HEK293 (cell line): ENCODE results near the gene SULF2.

ENCODE experiments used
- CTCF ChIA-PET: fragments of 350-600 bp; formaldehyde crosslinking; extraction: SDS; loops from one replicate; lab custom pipeline; 2021; ENCODE audit warnings: antibody characterized with exemption; lab: Yijun Ruan, JAX
- POLR2A ChIA-PET: fragments of 300-600 bp; formaldehyde crosslinking; extraction: SDS; loops from one replicate; lab custom pipeline; 2020; ENCODE audit warnings: antibody characterized with exemption, inconsistent platforms; lab: Yijun Ruan, JAX
- H3K27ac ChIP-seq: fragments of 200-500 bp; sonication (Bioruptor generic); 2 replicates; pipeline ENCODE4 v1.5.1; 2014; ENCODE audit warnings: low read depth, low read length, control low read depth, inconsistent platforms; ENCODE audit errors: extremely low read depth
- H3K36me3 ChIP-seq, 2 experiments: fragments of 200-500 bp in 1 of 2; sonication (Bioruptor generic) in 1 of 2; 1 replicate in 1 of 2; 2 replicates in 1 of 2; pipeline ENCODE4 v1.5.1; 2014 to 2017; ENCODE audit warnings: inconsistent platforms in 2 of 2, low read length in 2 of 2; ENCODE audit not compliant: control insufficient read depth in 2 of 2, insufficient read depth in 1 of 2
- H3K4me1 ChIP-seq: fragments of 200-500 bp; sonication (Bioruptor generic); 2 replicates; pipeline ENCODE4 v1.5.1; 2014; ENCODE audit warnings: mild to moderate bottlenecking, low read length, inconsistent platforms; ENCODE audit not compliant: control insufficient read depth, insufficient read depth
- H3K4me3 ChIP-seq: 2 replicates; pipeline ENCODE4 v1.5.1; 2011; ENCODE audit warnings: low read depth, mild to moderate bottlenecking, control low read depth, low read length, moderate library complexity
- H3K9me3 ChIP-seq: fragments of 200-500 bp; sonication (Bioruptor generic); 2 replicates; pipeline ENCODE4 v1.5.1; 2014; ENCODE audit warnings: low read depth, low read length, inconsistent platforms; ENCODE audit not compliant: control insufficient read depth, insufficient read depth
- KLF8 ChIP-seq: fragments of 450-650 bp; formaldehyde crosslinking; IDR thresholded peaks from 2 replicates; pipeline ENCODE4 v1.5.1; 2016; ENCODE audit warnings: missing biosample characterization, missing genetic modification characterization
- PRDM2 ChIP-seq: fragments of 450-650 bp; formaldehyde crosslinking; IDR thresholded peaks from 2 replicates; pipeline ENCODE4 v1.5.1; 2016; ENCODE audit warnings: missing biosample characterization, missing genetic modification characterization, borderline replicate concordance
- SP7 ChIP-seq: fragments of 450-650 bp; formaldehyde crosslinking; IDR thresholded peaks from 2 replicates; pipeline ENCODE4 v1.5.1; 2016; ENCODE audit warnings: missing biosample characterization, missing genetic modification characterization
- WT1 ChIP-seq: fragments of 450-650 bp; formaldehyde crosslinking; IDR thresholded peaks from 2 replicates; pipeline ENCODE4 v1.5.1; 2016; ENCODE audit warnings: missing biosample characterization, missing genetic modification characterization
- ZBTB17 ChIP-seq: fragments of 450-650 bp; formaldehyde crosslinking; IDR thresholded peaks from 2 replicates; pipeline ENCODE4 v1.5.1; 2016; ENCODE audit warnings: missing biosample characterization, missing genetic modification characterization
- ZBTB21 ChIP-seq: fragments of 450-650 bp; formaldehyde crosslinking; IDR thresholded peaks from 2 replicates; pipeline ENCODE4 v1.5.1; 2017; ENCODE audit warnings: missing biosample characterization, missing genetic modification characterization
- ZBTB48 ChIP-seq: fragments of 450-650 bp; formaldehyde crosslinking; IDR thresholded peaks from 2 replicates; pipeline ENCODE4 v1.5.1; 2016; ENCODE audit warnings: missing biosample characterization, missing genetic modification characterization
- ZIC2 ChIP-seq: fragments of 450-650 bp; formaldehyde crosslinking; IDR thresholded peaks from 2 replicates; pipeline ENCODE4 v1.5.1; 2016; ENCODE audit warnings: missing biosample characterization, missing genetic modification characterization
- ZNF18 ChIP-seq: fragments of 450-650 bp; formaldehyde crosslinking; IDR thresholded peaks from 2 replicates; pipeline ENCODE4 v1.5.1; 2016; ENCODE audit warnings: missing biosample characterization, missing genetic modification characterization
- ZNF335 ChIP-seq: fragments of 450-650 bp; formaldehyde crosslinking; conservative IDR thresholded peaks from 2 replicates; pipeline ENCODE4 v1.5.1; 2016; ENCODE audit warnings: missing biosample characterization, missing genetic modification characterization
- ZNF48 ChIP-seq: fragments of 450-650 bp; formaldehyde crosslinking; IDR thresholded peaks from 2 replicates; pipeline ENCODE4 v1.5.1; 2016; ENCODE audit warnings: missing biosample characterization, missing genetic modification characterization
- ZNF558 ChIP-seq: fragments of 450-650 bp; formaldehyde crosslinking; IDR thresholded peaks from 2 replicates; pipeline ENCODE4 v1.5.1; 2016; ENCODE audit warnings: missing biosample characterization, missing genetic modification characterization
- ZNF610 ChIP-seq: fragments of 450-650 bp; formaldehyde crosslinking; IDR thresholded peaks from 2 replicates; pipeline ENCODE4 v1.5.1; 2016; ENCODE audit warnings: missing biosample characterization, missing genetic modification characterization, borderline replicate concordance
- ZNF747 ChIP-seq: fragments of 450-650 bp; formaldehyde crosslinking; IDR thresholded peaks from 2 replicates; pipeline ENCODE4 v1.5.1; 2016; ENCODE audit warnings: missing biosample characterization, missing genetic modification characterization
- ZNF830 ChIP-seq: fragments of 450-650 bp; IDR thresholded peaks from 2 replicates; pipeline ENCODE4 v1.5.0; 2018; ENCODE audit warnings: missing biosample characterization, missing genetic modification characterization, low read depth, mild to moderate bottlenecking, moderate library complexity
- ZXDB ChIP-seq: fragments of 450-650 bp; formaldehyde crosslinking; IDR thresholded peaks from 2 replicates; pipeline ENCODE4 v1.5.1; 2016; ENCODE audit warnings: missing biosample characterization, missing genetic modification characterization
- TF ChIP-seq, protein P1 (sequence below): fragments of 450-650 bp; formaldehyde crosslinking; IDR thresholded peaks from 2 replicates; pipeline ENCODE4 v1.5.1; 2016; ENCODE audit warnings: missing biosample characterization, missing genetic modification characterization
- TF ChIP-seq, protein P2 (sequence below): fragments of 450-650 bp; IDR thresholded peaks from 2 replicates; pipeline ENCODE4 v1.5.1; 2018; ENCODE audit warnings: missing biosample characterization, mild to moderate bottlenecking, missing genetic modification characterization
- TF ChIP-seq, protein P3 (sequence below): fragments of 450-650 bp; formaldehyde crosslinking; IDR thresholded peaks from 2 replicates; pipeline ENCODE4 v1.5.1; 2017; ENCODE audit warnings: missing biosample characterization, missing genetic modification characterization

The SULF2 gene

DNA sequence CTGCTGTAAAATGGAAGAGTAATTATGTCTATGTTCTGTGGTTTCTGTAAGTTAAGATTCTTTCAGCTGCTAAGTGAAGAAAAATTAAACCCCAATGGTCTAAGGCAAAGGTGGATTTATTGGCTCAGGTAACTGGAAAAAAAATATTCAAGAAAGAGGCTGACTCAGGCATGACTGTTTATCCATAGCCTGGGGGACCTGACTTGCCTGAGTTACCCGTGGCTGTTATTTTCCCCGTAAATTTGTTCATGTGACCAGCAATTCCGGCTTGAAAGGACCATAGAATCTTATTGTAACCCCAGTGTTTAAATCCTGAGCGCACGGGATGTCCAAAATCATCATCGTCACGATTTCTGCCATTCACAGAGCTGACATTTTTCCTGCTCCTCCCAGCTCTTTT is 32.3 kb upstream of the SULF2 start:
- Histone ChIP-seq H3K36me3 (no peaks in the 10 kb centered on the region), H3K4me1 (no peaks in the 10 kb centered on the region), H3K27ac (no peak overlapping the region)
- CTCF ChIA-PET: interaction anchor here (1.3 kb wide), 1 partner anchor 479 kb away, joined by 3 read pairs; no protein-coding TSS in a partner anchor
- TF ChIP-seq ZXDB (tag by site-specific recombination) (no peak), ZNF335 (tag by site-specific recombination) (no peak), ZIC2 (tag by site-specific recombination) (no peak)
- TF ChIP-seq, all 188 proteins: peak for 0
- POLR2A ChIA-PET: no interaction called here
- no peak overlapping the region for H3K4me3 ChIP-seq
- no peaks in the 10 kb centered on the region for H3K9me3 ChIP-seq

DNA sequence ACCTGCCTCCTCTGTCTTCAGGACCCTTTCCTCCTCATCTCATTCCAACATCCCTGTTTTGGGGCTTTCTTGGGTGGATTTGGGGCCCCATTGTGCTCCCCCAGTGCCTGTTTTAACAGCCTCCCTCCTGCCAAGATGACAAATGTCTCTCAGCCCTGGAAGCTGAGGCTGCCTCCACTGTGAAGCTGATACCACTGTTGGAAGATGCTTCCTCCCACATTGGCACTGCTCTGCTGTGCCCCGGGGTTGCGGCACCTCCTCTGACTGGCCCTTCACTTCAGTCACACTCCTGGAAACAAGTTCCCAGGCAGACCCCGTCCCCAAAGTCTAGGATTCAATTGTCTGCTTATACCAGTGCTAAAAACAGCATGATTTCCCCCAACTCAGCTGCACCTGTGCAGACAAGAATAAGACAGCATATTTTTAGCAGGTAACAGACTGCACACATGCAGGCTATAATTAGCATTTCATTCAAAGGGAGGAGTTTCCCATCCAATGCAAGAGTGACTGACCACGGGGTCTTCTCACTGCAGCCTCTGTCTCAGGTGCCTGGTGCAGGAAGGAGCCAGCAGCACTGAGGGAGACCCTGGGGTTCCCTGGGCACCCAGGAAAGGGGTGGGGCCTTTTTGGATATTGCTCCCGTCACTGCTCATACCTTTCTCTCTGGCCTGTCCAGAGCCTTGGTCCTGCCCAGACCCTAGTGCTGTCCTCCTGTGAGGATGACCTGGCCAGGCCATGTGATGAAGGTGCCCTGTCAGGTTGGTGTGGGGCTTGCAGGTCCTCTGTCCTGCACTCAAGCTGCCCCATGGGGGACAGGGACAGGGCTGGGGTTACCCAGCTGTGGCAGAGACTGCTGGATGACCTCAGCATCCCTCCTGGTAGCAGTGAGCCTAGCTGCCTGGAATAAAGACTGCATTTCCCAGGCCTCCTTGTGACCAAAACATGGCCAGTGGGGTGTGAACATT is 31.5 kb upstream of the SULF2 start:
- H3K4me3 ChIP-seq: no peak overlapping the region
- TF ChIP-seq ZNF830 (tag by site-specific recombination) (no peak), WT1 (no peak), SP7 (tag by site-specific recombination) (no peak), ZNF558 (tag by site-specific recombination) (no peak), ZNF18 (tag by site-specific recombination) (no peak), ZNF610 (tag by site-specific recombination) (no peak), ZBTB48 (tag by site-specific recombination) (no peak), KLF8 (tag by site-specific recombination) (no peak), ZNF48 (no peak), ZBTB21 (tag by site-specific recombination) (no peak), ZBTB17 (tag by site-specific recombination) (no peak), PRDM2 (tag by site-specific recombination) (no peak), ZNF747 (tag by site-specific recombination) (no peak)
- TF ChIP-seq, protein P1, sequence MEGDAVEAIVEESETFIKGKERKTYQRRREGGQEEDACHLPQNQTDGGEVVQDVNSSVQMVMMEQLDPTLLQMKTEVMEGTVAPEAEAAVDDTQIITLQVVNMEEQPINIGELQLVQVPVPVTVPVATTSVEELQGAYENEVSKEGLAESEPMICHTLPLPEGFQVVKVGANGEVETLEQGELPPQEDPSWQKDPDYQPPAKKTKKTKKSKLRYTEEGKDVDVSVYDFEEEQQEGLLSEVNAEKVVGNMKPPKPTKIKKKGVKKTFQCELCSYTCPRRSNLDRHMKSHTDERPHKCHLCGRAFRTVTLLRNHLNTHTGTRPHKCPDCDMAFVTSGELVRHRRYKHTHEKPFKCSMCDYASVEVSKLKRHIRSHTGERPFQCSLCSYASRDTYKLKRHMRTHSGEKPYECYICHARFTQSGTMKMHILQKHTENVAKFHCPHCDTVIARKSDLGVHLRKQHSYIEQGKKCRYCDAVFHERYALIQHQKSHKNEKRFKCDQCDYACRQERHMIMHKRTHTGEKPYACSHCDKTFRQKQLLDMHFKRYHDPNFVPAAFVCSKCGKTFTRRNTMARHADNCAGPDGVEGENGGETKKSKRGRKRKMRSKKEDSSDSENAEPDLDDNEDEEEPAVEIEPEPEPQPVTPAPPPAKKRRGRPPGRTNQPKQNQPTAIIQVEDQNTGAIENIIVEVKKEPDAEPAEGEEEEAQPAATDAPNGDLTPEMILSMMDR (tag by site-specific recombination): no peak
- TF ChIP-seq, protein P2, sequence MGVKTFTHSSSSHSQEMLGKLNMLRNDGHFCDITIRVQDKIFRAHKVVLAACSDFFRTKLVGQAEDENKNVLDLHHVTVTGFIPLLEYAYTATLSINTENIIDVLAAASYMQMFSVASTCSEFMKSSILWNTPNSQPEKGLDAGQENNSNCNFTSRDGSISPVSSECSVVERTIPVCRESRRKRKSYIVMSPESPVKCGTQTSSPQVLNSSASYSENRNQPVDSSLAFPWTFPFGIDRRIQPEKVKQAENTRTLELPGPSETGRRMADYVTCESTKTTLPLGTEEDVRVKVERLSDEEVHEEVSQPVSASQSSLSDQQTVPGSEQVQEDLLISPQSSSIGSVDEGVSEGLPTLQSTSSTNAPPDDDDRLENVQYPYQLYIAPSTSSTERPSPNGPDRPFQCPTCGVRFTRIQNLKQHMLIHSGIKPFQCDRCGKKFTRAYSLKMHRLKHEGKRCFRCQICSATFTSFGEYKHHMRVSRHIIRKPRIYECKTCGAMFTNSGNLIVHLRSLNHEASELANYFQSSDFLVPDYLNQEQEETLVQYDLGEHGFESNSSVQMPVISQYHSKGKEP (tag by site-specific recombination): no peak
- TF ChIP-seq, protein P3, sequence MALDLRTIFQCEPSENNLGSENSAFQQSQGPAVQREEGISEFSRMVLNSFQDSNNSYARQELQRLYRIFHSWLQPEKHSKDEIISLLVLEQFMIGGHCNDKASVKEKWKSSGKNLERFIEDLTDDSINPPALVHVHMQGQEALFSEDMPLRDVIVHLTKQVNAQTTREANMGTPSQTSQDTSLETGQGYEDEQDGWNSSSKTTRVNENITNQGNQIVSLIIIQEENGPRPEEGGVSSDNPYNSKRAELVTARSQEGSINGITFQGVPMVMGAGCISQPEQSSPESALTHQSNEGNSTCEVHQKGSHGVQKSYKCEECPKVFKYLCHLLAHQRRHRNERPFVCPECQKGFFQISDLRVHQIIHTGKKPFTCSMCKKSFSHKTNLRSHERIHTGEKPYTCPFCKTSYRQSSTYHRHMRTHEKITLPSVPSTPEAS: no peak
- TF ChIP-seq, all 188 proteins: peak for 0
- Histone ChIP-seq H3K27ac (no peak overlapping the region), H3K36me3 (no peaks in the 10 kb centered on the region), H3K4me1 (no peaks in the 10 kb centered on the region), H3K9me3 (no peaks in the 10 kb centered on the region)
- POLR2A ChIA-PET: no interaction called here
- CTCF ChIA-PET: interaction anchor here (1.3 kb wide), 1 partner anchor 480 kb away, joined by 3 read pairs; no protein-coding TSS in a partner anchor
